ENCODE data around the gene DMRTC2. TPM values are rescaled to one million over a fixed set of nuclear protein-coding genes. Genes with fewer than 3 reads are reported as not detected.

DMRTC2 gene
- total and polyA plus RNA-seq, 8 donors: not detected

DNA sequence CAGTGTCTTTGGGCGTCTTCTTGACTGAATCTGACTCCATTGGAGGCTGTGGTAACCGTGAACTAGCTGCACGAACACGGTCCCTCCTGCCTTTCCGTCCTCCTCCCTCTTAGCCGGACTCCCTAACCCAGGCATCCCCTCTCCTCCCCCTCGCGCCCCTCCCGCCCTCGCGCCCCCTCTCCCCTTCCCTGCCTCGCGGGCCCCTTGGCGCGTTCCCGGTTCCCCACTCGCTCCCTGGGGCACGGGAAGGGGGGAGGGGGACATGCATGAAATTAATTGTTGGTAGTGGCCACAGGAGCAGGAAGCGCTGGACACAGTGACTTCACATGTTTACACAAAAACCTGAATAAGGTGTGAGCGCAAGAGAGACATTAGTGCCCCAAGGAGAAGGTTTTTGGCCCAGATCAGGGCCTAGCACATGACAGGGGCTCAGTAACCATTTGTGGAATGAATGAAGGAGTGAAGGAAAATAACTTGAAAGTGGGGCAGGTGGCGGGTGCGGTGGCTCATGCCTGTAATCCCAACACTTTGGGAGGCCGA, 279 bp downstream of the DMRTC2 start:
- H3K9me3 ChIP-seq: no peaks in the 10 kb centered on the region
- no peak for TF ChIP-seq POLR2AphosphoS5 (IDR thresholded peaks at IDR 0.05)
- TF ChIP-seq EP300 (IDR thresholded peaks at IDR 0.05): no peak
- TF ChIP-seq CTCF (IDR thresholded peaks at IDR 0.05): no peak
- TF ChIP-seq POLR2A (IDR thresholded peaks at IDR 0.05): no peak
- H3K27me3 ChIP-seq: peaks cover 0 to 30% (median 0%) of the 10 kb centered on the region in 3 donors
- DNase-seq: peak in 1 of 2 donors; percentile 37
- H3K4me1 ChIP-seq: peaks cover 0 to 5% (median 0%) of the 10 kb centered on the region in 4 donors
- H3K36me3 ChIP-seq: no peaks in the 10 kb centered on the region
- H3K27ac ChIP-seq: no peak overlapping the region
- intact Hi-C loops (cut with DNase I; ENCODE audit: low total_unique reads): no loop called here
- WGBS, 5 donors: 81 to 85% (median 83%) methylated on average over 16 to 23 of the region's 23 CpGs
- no peak overlapping the region for H3K4me3 ChIP-seq

GRCh38 chr19:41847351-41848105, 2.7 kb downstream of the DMRTC2 start:
- intact Hi-C loops (cut with DNase I; ENCODE audit: low total_unique reads): no loop called here
- peaks cover 0 to 5% (median 0%) of the 10 kb centered on the region in 4 donors for H3K4me1 ChIP-seq
- no peaks in the 10 kb centered on the region for H3K9me3 ChIP-seq
- DNase-seq: no peak
- no peak for TF ChIP-seq POLR2A (IDR thresholded peaks at IDR 0.05)
- TF ChIP-seq POLR2AphosphoS5 (IDR thresholded peaks at IDR 0.05): no peak
- no peak for TF ChIP-seq EP300 (IDR thresholded peaks at IDR 0.05)
- TF ChIP-seq CTCF (IDR thresholded peaks at IDR 0.05): no peak
- H3K27me3 ChIP-seq: peaks cover 0 to 30% (median 0%) of the 10 kb centered on the region in 3 donors
- no peak overlapping the region for H3K4me3 ChIP-seq
- no peaks in the 10 kb centered on the region for H3K36me3 ChIP-seq
- H3K27ac ChIP-seq: no peak overlapping the region
- 82 to 92% (median 91%) methylated on average over 15 to 19 of the region's 19 CpGs for WGBS, 5 donors

- peaks cover 0 to 29% (median 0%) of the 10 kb centered on the region in 3 donors for H3K27me3 ChIP-seq
- no peak overlapping the region for H3K27ac ChIP-seq
- intact Hi-C loops (cut with DNase I; ENCODE audit: low total_unique reads): no loop called here
- no peak for DNase-seq
- no peaks in the 10 kb centered on the region for H3K4me1 ChIP-seq
- H3K4me3 ChIP-seq: no peak overlapping the region
- 80 to 87% (median 84%) methylated on average over 6 of the region's 6 CpGs for WGBS, 5 donors
- TF ChIP-seq POLR2AphosphoS5 (IDR thresholded peaks at IDR 0.05): no peak
- TF ChIP-seq CTCF (IDR thresholded peaks at IDR 0.05): no peak
- no peak for TF ChIP-seq POLR2A (IDR thresholded peaks at IDR 0.05)
- no peak for TF ChIP-seq EP300 (IDR thresholded peaks at IDR 0.05)
- H3K9me3 ChIP-seq: no peaks in the 10 kb centered on the region
- no peaks in the 10 kb centered on the region for H3K36me3 ChIP-seq
Observed at GRCh38 chr19:41848666-41849065, 3.8 kb downstream of the DMRTC2 start.

DNA sequence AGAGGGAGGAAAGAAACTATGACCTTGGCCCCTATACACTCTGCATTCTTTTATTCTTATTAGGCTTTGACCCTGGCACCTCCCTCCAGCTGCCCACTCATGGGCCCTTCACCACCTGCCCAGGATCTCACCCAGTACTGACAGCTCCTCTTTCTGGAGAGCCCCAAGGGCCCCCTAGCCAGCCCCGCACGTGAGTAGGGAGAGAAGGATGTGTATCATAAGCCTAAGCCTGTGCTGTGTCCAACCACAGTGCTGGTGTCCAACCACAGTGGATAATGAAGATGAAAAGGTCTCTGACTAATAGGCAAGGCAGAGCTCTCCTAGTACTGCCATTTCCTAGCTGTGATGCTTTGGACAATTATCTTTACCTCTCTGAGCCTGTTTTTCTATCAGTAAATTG, 4.2 kb downstream of the DMRTC2 start:
- no peaks in the 10 kb centered on the region for H3K9me3 ChIP-seq
- H3K4me1 ChIP-seq: no peaks in the 10 kb centered on the region
- intact Hi-C loops (cut with DNase I; ENCODE audit: low total_unique reads): no loop called here
- H3K27ac ChIP-seq: no peak overlapping the region
- H3K27me3 ChIP-seq: peaks cover 0 to 29% (median 0%) of the 10 kb centered on the region in 3 donors
- DNase-seq: no peak
- H3K36me3 ChIP-seq: no peaks in the 10 kb centered on the region
- TF ChIP-seq POLR2A (IDR thresholded peaks at IDR 0.05): no peak
- TF ChIP-seq EP300 (IDR thresholded peaks at IDR 0.05): no peak
- no peak for TF ChIP-seq POLR2AphosphoS5 (IDR thresholded peaks at IDR 0.05)
- no peak for TF ChIP-seq CTCF (IDR thresholded peaks at IDR 0.05)
- H3K4me3 ChIP-seq: no peak overlapping the region
- WGBS, 5 donors: 70 to 87% (median 77%) methylated on average over 2 of the region's 2 CpGs
